GM21723 (cell line): ENCODE measurements around the gene CADM1.
"Not testable (repeated sequence)": the region's sequence is repeated elsewhere in the genome, so short reads cannot be mapped to it uniquely, and the experiment has no call there.

Experiments
- ATAC-seq: cut with Tn5 transposase; IDR thresholded peaks from one replicate; pipeline ENCODE4 v1.9.1; 2021; ENCODE audit warnings: mild to moderate bottlenecking, moderate library complexity; ENCODE audit not compliant: unreplicated experiment

CADM1 gene

DNA sequence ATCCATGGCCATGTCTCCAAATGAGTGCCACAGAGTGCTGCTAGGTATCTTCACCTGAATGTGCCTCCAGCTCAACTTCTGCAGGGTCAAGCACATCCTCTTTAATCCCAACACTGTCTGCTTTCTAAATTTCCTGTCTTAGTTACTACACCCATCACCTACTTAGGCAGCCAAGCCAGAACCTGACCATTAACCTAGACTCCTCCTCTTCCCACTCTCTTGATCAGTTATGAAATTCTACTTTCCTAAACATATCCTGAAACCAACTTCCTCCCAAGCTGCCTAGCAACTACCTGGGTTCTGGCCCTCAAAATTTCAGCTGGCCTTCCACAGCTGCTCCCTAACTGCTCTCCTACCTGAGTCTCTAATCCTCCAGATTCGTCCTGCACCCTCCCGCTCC is 22.7 kb downstream of the CADM1 start:
- ATAC-seq: no peak

DNA sequence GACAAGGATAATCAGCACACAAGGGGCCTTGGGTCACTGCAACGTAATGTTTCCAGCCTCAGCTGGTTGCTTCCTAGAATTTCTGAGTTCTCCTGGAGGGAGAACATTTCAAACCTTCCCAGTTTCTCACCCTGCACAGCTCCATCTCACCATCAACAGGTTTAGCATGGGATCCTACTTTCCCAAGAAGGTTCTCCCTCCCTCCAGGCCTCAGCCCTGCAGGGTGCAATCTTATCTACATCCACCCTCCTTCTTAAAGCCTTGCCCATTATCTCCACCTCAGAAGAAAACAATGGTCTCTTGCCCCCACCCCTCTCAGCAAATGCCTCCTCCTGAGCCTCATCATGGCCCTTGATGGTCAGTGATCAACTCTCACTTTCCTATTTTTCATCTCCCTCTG is 23.6 kb downstream of the CADM1 start:
- ATAC-seq: no peak

DNA sequence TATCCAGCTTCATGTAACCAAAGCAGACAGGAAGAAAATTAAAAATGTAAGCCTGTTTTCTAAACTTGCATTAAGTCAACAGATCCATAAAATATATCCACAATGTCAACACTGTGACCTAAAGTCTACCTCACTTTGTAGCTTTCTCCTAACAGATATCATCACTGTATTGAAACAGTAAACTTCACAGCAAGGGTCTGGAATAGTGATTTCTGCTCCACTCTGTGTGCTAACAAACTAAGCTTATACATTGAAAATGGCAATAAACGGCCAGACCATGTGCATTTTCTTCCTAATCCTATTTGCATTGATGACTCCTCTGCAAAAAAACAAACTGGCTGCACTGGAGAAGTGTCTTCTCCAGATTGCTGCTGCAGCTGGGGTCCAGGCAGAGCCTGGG is 26.8 kb downstream of the CADM1 start:
- no peak for ATAC-seq

DNA sequence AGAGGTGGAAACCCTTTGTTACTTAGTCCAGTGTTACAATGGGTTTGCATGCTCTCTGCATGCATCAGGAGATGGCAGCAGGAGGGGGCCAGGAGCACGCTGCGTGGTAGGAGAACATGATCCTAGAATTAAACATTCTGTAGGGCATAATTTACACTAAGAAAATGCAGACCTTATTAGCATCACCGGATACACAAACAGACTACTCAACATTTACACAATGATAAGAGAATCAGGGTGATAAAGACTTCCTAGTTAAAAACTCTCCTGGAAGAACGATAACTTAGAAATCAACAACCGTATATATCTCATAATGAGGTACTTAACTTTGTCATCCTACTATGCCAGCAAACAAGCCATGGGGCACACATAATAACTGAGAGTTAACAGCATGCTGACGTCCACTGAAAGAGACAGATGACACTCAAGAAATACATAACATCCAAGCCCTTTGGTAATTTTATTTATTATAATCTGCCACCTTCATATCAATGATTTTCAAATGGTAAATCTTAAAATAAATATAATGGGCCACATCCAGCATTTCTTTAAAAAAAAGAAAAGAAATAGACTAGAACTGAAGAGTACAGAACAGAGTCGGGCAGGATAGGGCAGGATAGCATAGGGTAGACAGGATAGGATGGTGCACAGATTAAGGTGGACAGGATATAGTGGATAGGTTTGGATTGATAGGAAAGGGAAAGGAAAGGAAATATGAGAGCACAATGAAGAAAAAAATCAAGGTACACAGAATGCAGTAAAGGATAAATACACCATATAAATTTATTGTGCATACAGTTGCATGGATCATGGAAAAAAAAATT is 27.5 kb downstream of the CADM1 start:
- ATAC-seq: no peak

DNA sequence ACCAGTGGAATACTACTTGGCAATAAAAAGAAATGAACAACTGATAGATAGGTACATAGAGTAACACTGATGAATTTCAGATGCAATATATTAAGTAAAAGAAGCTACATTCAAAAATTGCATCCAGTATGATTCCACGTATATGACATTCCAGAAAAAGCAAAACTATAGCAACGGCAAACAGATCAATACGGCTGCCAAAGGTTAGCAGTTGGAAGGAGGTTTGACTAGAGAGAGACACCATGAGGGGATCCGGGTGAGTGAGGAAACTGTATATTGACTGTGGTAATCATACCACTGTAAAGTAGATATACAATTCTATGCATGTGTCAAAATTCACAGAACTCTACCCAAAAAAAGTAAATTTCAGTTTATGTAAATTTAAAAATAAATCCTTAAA is 28.7 kb downstream of the CADM1 start:
- ATAC-seq: no peak

DNA sequence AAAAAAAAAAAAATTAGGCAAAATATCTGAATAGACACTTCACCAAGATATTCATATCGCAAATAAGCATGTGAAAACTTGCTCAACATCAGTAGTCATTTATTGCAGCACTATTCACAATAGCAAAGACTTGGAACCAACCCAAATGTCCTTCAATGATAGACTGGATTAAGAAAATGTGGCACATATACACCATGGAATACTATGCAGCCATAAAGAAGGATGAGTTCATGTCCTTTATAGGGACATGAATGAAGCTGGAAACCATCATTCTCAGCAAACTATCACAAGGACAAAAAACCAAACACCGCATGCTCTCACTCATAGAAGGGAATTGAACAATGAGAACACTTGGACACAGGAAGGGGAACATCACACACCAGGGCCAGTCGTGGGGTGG is 29.9 kb downstream of the CADM1 start:
- ATAC-seq: not testable (repeated sequence)

DNA sequence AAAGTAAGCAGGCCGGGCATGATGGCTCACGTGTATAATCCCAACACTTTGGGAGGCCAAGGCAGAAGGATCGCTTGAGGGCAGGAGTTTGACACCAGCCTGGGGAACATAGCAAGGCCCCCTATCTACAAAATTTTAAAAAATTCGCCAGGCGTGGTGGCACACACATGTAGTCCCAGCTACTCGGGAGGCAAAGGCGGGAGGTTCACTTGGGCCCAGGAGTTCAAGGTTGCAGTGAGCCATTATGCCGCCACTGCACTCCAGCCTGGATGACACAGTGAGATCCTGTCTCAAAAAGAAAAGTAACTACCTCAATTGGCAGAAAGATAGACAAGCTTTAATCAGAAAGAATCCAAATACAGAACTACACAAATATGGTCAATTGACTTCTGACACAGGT is 31.0 kb downstream of the CADM1 start:
- no peak for ATAC-seq

DNA sequence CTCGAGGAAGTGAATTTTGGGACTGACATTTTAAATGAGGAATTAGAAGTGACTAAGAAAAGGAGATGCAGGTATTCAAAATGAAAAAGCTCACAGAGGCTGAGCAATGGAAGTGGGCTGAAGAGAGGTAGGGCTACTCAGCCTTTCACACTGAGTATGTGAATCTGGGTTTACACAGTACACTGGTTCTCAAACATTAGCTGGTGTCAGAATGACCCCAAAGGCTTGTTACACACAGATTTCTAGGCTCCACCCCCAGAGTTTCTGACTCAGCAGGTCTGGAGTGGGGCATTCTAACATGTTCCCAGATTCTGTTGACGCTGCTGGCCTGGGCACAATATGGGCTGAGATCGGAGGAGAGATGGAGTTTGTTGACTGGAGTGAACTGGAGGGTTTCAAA is 32.8 kb downstream of the CADM1 start:
- peak; percentile 74 for ATAC-seq

DNA sequence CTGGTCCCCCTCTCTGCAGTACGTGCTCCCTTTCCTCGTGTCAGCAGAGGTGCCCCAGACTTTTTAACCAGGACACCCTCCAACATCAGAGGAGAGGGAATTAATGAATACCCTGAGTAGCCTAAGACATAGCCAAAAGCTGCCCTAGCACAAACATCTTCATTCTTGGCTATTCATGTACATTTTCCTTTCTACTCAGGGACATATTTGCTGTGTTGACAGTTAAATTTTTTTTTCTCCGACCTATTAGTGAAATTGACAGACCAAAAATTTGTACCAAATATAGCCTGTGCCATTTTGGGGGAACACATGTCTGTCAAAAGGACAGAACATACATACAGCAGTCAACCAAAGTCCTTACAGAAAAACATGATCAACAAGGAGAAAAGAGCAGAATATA is 33.3 kb downstream of the CADM1 start:
- no peak for ATAC-seq

DNA sequence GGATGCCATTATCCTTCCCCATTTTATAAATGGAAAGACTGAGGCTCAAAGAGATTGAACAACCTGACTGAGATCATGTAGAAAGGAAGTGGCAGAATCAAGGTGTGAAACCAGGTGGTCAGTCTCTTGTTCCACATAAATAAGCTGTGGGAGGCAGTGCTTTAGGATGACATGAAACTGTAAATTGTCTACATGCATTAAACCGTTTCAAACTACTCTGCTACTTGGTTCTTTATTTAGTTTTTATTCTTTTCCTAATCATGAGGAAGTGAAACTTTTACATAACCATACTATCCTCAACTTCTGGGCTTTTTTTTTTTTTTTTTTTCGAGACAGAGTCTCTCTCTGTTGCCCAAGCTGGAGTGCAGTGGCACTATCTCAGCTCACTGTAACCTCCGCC is 34.9 kb downstream of the CADM1 start:
- ATAC-seq: peak; percentile 61

DNA sequence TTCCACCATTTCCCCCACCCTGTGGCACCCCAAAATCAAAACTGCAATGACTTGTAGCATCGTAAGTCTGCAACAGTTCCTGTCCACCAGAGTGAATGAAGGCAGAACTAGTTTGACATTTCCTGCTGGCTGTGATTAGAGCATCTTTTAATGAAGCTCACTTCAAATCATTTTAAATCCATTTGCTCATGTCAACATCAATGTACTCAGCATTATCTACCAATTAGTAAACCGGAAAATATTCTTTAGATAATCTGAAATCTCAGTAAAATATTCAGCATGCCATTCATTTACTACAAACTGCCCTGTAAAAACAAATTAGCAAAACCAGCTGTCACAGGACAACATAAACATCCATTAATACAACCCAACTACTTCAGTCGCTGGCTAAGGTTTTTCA is 38.1 kb downstream of the CADM1 start:
- no peak for ATAC-seq

DNA sequence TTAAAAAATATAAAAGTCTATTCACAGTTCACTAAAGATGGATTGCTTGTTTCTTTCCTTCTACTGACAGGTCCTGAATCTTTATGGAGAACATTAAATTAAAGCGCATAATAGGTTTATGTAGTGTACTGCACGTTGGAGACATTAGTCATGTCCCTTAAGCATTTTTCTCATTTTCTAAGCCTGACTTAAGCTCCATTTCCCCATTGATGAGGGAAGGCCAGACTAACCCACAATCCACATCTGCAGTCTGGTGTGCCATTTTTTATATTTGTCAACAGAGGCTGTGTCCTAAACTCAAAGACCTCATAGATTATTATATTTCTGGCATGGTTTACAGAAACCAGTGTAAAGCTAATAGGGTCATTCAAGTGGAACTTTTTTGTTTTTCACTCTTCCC is 39.9 kb downstream of the CADM1 start:
- no peak for ATAC-seq

DNA sequence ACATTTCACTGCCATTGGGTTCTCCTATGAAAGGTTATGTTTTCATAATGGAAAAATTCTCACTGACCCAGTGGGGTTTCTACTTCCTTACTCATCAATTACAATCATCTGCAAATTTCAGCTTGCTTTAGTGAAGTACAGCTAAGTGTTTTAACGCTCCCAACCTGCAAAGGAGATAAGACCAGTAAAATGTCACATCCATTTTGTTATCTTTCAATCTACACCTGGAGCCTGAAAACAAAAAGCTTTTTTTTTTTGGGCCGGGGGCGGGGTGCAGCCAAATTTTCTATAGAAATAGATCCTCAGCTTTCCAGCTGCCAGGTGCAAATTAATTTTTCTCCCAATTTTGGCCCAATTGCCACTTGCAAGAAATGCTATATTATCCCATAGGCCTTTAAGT is 40.6 kb downstream of the CADM1 start:
- no peak for ATAC-seq

DNA sequence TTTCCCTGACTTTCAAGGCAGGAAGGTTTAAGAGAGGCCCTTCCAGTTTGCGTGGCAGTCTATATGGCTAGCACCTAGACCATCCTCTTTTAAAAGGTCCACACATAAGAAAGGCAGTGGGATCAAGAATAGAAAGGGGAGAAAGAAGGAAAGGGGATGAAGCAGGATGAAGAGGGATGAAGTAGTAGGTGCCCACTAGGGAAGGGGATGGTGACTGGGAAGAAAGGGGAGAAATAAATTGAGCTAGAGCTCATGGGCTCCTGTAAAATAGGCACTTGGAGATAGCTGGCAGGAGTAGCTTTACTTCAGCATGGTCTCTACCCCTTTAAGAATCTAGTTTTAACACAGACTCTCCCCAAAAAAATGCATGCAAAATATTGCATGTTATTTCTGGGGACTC is 41.5 kb downstream of the CADM1 start:
- no peak for ATAC-seq

DNA sequence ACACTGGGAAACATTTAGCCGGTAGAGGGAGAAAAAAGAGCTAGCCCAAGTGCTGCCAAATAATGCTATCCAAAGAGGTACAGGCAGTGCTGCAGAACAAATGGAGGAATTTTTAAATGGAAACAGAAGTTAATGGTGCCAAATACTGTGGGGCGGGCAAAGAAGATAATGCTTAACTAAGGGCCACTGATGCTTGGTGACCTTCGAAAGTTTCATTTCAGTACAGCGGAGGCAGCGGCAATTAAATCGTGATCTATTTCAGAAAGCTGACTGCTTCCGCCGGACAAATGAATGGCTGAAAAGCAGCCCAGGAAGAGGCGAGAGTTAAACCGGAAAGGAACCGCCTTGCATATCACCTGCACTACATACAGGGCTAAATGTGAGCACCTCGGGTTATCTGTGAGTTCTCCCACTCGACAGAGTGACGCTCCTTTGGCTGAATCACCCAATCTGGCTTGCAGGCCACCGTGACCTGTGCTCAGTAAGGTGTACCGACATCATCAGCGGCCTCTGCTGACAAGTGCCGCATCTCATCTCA is 42.1 kb downstream of the CADM1 start:
- no peak for ATAC-seq

DNA sequence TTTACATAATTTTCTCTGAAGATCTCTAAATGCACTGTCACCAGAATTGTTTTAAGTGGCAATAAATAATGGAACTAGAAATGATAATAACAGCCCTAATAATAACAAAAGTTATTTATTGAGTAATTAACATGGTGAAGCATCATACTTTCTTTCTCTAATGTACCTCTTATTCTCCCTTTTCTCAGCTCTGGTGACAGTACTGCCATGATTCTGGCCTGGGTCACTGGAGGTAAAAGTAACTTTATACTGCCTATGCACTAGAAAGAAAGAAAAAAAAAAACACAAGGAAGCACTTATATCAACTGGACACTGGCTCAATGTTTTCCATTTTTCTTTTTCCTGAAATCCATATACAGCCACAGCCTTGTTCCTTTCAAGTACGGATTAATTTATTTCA is 43.7 kb downstream of the CADM1 start:
- no peak for ATAC-seq

DNA sequence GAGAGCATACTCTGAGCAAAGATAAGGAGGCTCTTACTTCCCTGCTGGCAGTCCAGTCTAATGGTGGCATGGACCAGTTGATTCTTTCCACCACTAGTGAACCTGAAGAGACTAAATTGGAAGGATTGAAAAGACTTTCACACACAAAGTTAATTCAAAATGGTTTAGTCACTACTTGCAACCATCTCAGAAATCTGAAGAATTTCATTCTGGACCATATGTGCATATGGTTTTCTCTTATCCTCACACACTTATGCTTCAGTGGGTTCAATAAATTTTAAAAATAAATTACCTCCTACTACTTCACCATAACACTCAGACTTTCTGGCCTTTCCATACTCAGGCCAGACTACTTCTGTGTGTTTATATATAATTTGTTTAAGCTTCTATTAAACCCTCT is 44.7 kb downstream of the CADM1 start:
- ATAC-seq: no peak

DNA sequence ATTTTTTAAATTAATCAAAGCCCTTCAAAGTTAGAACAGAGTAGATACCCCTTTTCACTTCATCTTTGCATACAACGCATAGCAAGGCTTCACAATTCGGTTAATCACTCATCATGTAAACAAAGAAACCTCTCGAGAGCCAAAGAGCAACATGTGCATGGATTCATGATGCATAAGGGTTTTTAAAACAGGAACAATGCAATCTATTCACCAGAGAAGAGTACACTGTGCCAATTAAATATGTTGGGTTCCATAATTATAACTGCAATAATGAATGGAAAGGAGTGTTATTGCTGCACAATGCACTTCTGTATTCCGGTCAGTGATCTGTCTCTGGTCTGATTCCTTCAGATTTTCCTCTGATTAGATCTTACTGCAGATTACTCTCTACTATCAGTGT is 45.3 kb downstream of the CADM1 start:
- ATAC-seq: no peak

DNA sequence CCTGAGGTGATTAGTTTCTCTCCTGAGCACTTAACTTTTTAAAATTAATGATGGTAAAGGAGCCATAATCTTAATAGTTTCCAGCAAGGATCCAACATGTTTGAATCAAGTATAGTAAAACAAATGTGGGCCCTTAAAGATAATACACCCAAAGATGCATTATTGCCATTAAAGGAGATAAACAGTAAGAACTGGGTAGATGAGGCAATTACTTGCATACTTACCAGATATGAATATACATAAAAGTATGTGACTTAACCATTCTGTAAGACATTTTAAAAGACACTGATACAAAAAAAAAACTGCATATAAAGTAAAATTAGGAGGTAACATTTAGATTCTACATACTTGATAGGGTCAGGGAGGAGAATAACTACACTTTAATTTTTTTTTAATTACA is 48.2 kb downstream of the CADM1 start:
- ATAC-seq: no peak

DNA sequence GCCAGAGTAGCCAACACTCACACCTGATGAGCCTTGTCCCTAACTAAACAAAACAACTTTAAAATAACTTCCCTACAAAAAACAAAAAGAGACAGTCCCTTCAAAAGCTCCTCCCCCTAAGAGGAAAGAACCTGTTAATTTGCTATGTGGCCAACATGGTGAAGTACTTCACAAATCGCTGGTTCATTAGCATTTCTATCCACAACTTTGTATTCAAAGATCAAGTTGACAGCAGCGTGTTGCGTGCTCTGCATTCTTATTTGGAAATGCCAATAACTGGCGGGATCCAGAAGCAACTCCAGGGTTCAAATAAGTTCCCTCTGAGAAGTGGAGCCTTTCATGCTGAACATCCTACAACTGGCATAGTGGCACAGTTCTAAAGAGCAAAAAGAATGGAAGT is 48.6 kb downstream of the CADM1 start:
- ATAC-seq: no peak

DNA sequence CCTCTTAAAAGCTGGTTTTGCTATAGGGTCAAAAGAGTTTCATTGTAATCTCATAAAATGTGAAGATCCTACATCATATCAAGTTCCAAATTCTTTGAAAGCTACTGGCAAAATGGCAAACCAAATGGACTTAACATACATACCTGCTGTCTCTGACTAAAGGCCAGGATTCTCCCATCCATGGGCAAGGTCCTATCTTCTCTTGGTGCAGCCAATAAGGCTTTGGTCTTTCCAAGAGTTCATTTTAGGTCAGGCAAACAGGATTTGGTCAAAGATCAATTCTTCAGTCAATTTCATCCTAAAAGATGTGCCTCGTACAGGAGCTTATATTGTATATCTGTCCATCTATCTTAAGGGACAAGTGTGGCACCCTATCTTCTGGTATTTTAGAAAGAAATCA is 49.7 kb downstream of the CADM1 start:
- no peak for ATAC-seq

DNA sequence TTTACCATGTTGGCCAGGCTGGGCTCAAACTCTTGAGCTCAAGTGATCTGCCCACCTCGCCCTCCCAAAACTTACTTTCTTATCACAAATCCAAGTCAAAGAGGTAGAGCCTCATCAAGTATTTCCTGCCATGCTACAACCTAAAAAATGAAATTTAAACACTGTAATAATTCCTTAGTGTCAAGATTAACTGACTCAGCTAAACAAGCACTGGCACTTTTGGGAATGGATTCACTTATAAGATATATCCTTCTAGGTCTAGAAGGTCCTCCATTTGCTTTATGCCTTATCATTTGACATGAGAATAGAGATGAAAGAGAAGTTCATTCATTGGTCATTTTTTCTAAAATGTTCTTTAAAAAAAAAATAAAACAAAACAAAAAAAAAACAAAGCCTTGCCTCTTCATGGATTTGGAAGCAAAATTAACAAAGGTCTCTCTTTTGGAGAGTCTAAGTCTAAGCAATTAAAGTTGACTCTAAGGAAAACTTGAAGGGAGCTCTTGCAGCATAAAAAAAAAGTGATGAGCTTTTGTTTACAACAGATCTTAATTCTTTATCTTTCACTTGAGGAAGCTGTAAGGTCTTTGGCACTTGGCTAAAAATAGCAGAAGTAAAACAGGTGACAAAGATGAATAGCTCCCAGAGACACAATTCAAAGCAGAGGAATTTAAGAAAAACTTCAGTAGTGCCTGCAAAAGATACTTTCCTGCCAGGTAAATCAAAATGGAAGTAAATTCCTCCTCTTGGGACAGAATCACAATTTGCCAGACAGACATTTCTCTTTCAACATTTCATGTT is 50.3 kb downstream of the CADM1 start:
- ATAC-seq: no peak
